Motor neuron (in vitro differentiated cells): ENCODE results near the gene RALGAPA1. TPM values are rescaled to one million over a fixed set of nuclear protein-coding genes. Genes with fewer than 3 reads are reported as not detected.

Experiments
- ATAC-seq, 8 experiments: fragments of 200-7000 bp; cut with Tn5 transposase; replicated peaks in 6 of 8; 2 replicates each; pipeline ENCODE4 v1.8.0; 2021; ENCODE audit warnings: mild to moderate bottlenecking in 8 of 8, moderate library complexity in 8 of 8
- H3K27ac ChIP-seq, 2 donors: fragments of 250-450 bp; sonication (Bioruptor Pico); 2 replicates each; pipeline ENCODE4 v1.9.0; 2021; ENCODE audit warnings: antibody characterized with exemption in 2 of 2, mild to moderate bottlenecking in 2 of 2, moderate library complexity in 1 of 2
- H3K4me1 ChIP-seq, 2 donors: fragments of 250-450 bp; sonication (Bioruptor Pico); replicated peaks in 1 of 2; 2 replicates each; pipeline ENCODE4 v1.6.1; 2021; ENCODE audit warnings: antibody characterized with exemption in 2 of 2, mild to moderate bottlenecking in 2 of 2, moderate library complexity in 1 of 2
- H3K4me3 ChIP-seq, 5 donors: fragments of 250-450 bp; sonication (Bioruptor Pico); 2 replicates each; pipeline ENCODE4 v1.9.0; 2021; ENCODE audit warnings: antibody characterized with exemption in 5 of 5, mild to moderate bottlenecking in 5 of 5, moderate library complexity in 4 of 5
- WGBS, 10 experiments: fragments of 450-650 bp; shearing (Covaris generic); methylation state at CpG; one replicate each; pipeline ENCODE4 v1.0.0; 2022; 5-methylcytosine and 5-hydroxymethylcytosine counted together
- in situ Hi-C, 9 experiments: fragments of 400-800 bp; cut with MboI; loops; one replicate each; pipeline ENCODE4 v1.15.0; 2021; ENCODE audit warnings: low sequenced_read_pairs in 9 of 9, low pct_unique_long_range_greater_than_20kb in 2 of 9; ENCODE audit not compliant: unreplicated experiment in 9 of 9
- total RNA-seq, 8 experiments: library from RNA; unstranded; fragments of 300-600 nt; gene quantifications; 2 replicates each; pipeline versions ENCODE4 v1.2.3 to v1.2.4, GENCODE V29; 2022

Gene RALGAPA1
- total RNA-seq, 8 experiments from 2014 or later: 30.2 to 71.0 (median 51.2) TPM

DNA sequence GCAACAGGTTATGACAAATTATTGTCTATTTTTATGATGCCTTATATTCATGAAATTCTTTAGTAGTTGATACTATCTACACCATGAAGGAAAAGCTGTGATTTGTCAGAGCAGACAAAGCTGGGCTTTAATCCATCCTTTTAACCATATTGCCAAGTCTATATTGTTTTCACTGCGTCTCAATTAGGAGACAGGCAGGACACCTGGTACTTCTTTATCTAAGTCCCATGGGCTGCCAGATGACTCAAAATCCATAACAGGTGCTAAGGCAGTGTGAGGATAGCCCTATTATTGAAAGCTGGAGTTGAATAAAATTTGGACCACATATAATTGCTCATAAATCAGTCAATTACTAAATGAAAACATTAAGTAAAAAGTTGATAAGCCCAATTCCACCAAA is 252.5 kb downstream of the RALGAPA1 start:
- Histone ChIP-seq H3K4me3 (no peak overlapping the region), H3K27ac (no peak overlapping the region), H3K4me1 (peaks cover 3 to 9% of the 10 kb centered on the region in 2 donors)
- ATAC-seq: no peak
- WGBS, 10 experiments: 40 to 100% (median 81%) methylated on average over 1 of the region's 1 CpG; no CpG with 5 or more reads in 4 of the 10 experiments
- in situ Hi-C loops: no loop called here

DNA sequence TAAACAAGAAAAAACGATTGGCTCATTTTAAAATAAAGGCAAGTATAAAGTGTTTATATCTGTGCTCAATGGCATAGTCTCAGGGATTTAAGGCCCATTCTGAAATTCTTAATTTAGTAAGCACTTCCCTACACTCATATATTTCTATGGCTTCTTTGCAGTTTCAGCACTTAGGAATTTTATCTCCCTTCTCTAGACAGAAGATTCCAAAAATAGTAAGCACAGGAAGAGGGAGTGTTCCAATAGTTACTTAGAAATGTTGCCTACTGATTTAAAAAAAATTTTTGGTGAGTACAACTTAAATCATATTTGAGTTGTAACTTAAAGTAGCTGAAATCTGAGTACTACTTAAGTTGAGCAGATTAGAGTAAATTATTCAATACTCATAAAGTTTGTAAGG is 255.3 kb downstream of the RALGAPA1 start:
- in situ Hi-C loops: no loop called here

DNA sequence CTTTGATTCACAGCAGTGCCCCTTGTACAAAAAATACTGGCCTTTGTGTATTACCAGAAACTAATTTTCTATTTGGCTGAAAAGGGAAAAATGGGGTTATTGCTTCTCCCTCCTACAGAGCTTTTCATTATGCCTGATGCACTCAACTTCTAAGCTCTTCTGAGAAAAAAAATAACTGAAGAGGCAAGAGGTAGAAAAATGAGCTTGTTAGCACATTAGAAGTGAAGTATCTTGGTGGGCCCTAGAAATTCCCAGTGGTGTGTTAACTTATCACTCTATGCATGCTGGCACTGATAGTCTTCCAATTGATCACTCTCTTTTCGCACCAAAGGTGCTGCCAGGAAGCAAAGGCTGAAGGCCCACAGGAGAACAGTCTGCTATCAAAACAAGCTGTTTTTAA is 258.0 kb downstream of the RALGAPA1 start:
- H3K4me3 ChIP-seq: no peak overlapping the region
- 80 to 100% (median 100%) methylated on average over 1 of the region's 1 CpG; no CpG with 5 or more reads in 3 of the 10 experiments for WGBS, 10 experiments
- ATAC-seq: no peak
- H3K27ac ChIP-seq: no peak overlapping the region
- in situ Hi-C loops: no loop called here
- no peaks in the 10 kb centered on the region for H3K4me1 ChIP-seq

More for the DNA sequence above, 255.3 kb downstream of the RALGAPA1 start:
- ATAC-seq: no peak
- WGBS, 10 experiments: 0 to 80% (median 50%) methylated on average over 1 of the region's 1 CpG
- no peak overlapping the region for H3K27ac ChIP-seq
- H3K4me3 ChIP-seq: no peak overlapping the region
- H3K4me1 ChIP-seq: peaks cover 2 to 6% of the 10 kb centered on the region in 2 donors

DNA sequence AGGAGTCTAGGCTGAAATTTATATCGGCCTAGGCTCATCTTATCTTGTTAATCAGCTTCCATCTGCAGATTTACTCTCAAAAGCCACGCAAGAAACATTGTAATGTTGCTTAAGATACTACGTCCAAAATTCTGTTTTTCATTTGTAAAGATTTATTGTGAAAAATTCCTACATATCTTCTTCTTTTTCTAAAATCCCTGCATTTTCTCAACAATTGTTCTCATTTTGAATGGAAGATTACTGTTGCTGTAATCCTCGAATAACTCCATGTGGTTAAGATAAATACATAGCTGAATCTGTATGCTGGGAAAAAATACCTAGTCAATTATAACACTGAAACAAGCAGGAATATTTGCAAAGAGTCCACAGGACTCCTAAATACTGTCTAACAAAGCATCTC is 259.5 kb downstream of the RALGAPA1 start:
- Histone ChIP-seq H3K27ac (no peak overlapping the region), H3K4me1 (no peaks in the 10 kb centered on the region), H3K4me3 (no peak overlapping the region)
- in situ Hi-C loops: no loop called here
- ATAC-seq: no peak
- 75 to 100% (median 90%) methylated on average over 1 to 4 of the region's 4 CpGs; no CpG with 5 or more reads in 1 of the 10 experiments for WGBS, 10 experiments

DNA sequence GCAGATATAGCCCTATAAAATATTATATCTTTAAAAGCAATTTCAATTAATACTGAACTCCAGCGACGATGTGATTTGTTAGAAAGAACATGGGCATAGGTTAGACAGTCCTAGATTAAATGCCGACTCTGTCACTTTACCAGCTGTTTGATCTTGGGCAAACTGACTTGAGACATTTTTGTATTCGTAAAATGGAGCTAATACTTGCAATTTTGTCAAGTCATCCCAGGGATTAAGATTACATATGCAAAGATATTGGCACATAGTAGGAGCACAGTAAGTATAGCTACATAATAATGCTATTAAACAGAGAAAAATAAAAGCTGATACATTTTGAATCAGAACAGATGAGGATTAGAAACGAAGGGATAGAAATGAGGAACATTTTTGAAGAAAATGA is 266.1 kb downstream of the RALGAPA1 start:
- Histone ChIP-seq H3K27ac (no peak overlapping the region), H3K4me3 (no peak overlapping the region), H3K4me1 (no peaks in the 10 kb centered on the region)
- in situ Hi-C loops: no loop called here
- no peak for ATAC-seq
- 83 to 98% (median 95%) methylated on average over 3 to 5 of the region's 5 CpGs; no CpG with 5 or more reads in 1 of the 10 experiments for WGBS, 10 experiments

DNA sequence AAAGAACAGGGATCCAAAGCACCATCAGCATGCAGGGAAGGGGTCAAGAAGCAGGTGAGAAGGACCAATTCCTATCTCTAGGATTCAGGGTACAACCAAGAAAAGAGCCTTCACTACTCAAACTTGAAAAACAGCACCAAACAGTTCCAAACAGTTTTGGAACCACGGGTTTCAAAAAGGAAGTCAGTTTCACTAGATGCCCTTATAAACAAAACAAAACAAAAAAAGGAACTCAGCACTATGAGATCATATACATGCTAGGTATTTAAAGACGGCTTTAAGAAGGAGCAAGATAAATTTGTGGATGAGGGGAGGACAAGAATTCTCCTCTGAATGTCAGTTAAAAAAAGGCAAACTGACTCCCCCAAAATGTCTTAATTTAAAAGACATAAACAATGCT is 269.1 kb downstream of the RALGAPA1 start:
- in situ Hi-C loops: no loop called here
- ATAC-seq: no peak
- Histone ChIP-seq H3K4me3 (no peak overlapping the region), H3K27ac (no peak overlapping the region), H3K4me1 (peaks cover 6 to 7% of the 10 kb centered on the region in 2 donors)
- WGBS, 10 experiments: 0 to 82% (median 67%) methylated on average over 1 to 2 of the region's 2 CpGs; no CpG with 5 or more reads in 2 of the 10 experiments

DNA sequence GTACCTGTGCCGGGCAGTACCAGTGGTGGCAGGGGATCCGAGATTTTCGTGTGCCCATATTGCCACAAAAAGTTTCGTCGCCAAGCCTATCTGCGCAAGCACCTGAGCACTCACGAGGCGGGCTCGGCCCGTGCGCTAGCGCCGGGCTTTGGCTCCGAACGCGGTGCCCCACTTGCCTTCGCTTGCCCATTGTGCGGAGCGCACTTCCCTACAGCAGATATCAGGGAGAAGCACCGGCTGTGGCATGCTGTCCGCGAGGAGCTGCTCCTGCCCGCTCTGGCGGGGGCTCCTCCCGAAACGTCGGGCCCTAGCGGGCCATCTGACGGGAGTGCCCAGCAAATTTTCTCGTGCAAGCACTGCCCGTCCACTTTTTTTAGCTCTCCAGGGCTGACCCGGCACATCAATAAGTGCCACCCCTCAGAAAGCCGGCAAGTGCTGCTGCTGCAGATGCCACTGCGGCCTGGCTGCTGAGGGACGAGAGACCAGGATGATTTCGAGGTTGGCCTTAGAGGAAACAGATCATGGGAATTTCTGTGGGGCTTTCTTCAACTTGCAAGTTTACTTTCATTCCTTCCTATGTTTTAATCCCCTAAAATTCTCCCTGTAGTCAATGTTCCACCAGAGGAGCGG is 273.5 kb downstream of the RALGAPA1 start:
- no peak overlapping the region for H3K27ac ChIP-seq
- WGBS, 10 experiments: 0 to 67% (median 44%) methylated on average over 1 to 10 of the region's 37 CpGs; no CpG with 5 or more reads in 2 of the 10 experiments
- peaks cover 6 to 12% of the 10 kb centered on the region in 2 donors for H3K4me1 ChIP-seq
- peak in 3 of 8 experiments; percentile 2 to 4 (median 2) for ATAC-seq
- in situ Hi-C loops: no loop called here
- peak overlapping the region; percentile 44 to 55 (median 49) for H3K4me3 ChIP-seq

DNA sequence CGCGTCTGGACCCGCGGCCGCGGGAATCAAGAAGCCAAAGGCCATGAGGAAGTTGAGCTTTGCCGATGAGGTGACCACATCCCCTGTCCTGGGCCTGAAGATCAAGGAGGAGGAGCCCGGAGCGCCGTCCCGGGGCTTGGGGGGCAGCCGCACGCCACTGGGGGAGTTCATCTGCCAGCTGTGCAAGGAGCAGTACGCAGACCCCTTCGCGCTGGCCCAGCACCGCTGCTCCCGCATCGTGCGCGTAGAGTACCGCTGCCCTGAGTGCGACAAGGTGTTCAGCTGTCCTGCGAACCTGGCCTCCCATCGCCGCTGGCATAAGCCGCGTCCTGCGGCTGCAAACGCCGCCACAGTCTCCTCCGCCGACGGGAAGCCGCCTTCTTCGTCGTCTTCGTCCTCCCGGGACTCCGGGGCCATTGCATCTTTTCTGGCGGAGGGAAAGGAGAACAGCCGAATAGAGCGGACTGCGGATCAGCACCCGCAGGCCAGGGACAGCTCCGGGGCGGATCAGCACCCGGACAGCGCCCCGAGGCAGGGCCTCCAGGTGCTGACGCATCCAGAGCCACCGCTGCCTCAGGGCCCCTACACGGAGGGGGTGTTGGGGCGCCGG is 274.1 kb downstream of the RALGAPA1 start:
- Histone ChIP-seq H3K4me3 (peak overlapping the region; percentile 44 to 55 (median 49)), H3K27ac (no peak overlapping the region), H3K4me1 (peaks cover 6 to 12% of the 10 kb centered on the region in 2 donors)
- 0 to 20% (median 2%) methylated on average over 1 to 22 of the region's 55 CpGs; no CpG with 5 or more reads in 6 of the 10 experiments for whole genome bisulfite sequencing, 10 experiments
- ATAC-seq: peak; percentile 8 to 79 (median 32)
- in situ Hi-C loops: no loop called here

DNA sequence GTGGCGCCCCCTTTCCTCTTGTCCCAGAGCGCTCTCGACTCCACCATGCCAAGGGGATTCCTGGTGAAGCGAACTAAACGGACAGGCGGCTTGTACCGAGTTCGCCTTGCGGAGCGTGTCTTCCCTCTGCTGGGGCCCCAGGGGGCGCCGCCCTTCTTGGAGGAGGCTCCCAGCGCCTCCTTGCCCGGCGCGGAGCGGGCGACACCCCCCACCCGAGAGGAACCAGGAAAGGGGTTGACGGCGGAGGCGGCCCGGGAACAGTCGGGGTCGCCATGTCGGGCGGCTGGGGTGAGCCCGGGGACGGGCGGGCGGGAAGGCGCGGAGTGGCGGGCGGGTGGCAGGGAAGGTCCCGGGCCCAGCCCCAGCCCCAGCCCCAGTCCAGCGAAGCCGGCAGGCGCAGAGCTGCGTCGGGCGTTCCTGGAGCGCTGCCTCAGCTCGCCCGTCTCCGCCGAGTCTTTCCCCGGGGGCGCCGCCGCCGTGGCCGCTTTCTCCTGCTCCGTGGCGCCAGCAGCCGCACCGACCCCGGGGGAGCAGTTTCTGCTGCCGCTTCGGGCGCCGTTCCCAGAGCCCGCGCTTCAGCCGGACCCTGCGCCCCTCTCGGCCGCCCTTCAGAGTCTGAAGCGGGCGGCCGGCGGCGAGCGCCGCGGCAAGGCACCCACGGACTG is 274.8 kb downstream of the RALGAPA1 start:
- peak; percentile 11 to 54 (median 34) for ATAC-seq
- peak overlapping the region; percentile 44 to 55 (median 49) for H3K4me3 ChIP-seq
- 0% methylated on average over 10 of the region's 77 CpGs; no CpG with 5 or more reads in 9 of the 10 experiments for WGBS, 10 experiments
- H3K27ac ChIP-seq: no peak overlapping the region
- peaks cover 6 to 12% of the 10 kb centered on the region in 2 donors for H3K4me1 ChIP-seq
- in situ Hi-C loops: no loop called here

DNA sequence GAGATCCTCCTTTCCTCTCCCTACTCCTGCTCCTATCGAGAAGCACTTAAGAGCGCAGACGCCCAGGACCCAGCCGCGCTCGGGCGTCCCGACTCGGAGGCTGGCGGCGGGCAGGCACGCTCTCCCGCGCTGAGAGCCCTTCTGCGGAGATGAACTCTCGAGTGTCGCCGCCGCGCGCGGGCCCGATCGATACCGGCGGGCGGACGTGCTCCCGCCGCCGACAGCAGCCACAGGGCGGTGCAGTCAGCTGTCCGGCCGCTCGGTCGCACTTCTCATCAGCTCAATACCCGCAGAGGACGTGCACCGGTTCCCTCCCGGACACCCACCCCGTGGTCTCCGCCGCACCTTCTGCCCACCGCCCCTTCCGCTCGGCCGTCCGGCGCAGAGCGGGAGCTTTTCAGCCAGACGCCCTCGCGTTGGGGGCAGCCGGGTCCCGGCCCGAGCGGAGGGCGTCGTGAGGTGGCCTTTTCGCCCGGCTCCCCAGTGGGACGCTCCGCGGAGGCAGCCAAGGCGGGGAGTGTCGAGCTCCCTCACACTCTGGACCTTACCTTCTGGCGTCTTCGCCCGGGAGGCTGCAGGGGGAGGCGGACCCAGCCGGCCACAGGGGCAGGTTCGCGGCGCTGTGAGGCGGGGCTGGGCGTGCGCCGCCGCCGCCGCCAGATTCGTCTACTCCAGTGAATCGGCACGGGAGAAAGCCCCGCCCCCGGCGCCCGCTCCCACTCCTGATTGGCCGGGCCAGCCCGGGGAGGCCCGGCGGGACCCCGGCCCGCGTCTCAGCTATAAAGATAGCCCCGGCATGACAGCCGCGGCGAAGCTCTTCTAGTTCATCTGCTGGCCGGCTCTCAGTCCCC is 275.5 kb downstream of the RALGAPA1 start, which contains the start of gene INSM2:
Gene INSM2 (plus strand): TSS at position 808 of the 851 bp plus-strand sequence. CDS start 89 bp downstream, outside the sequence.
- H3K4me3 ChIP-seq: peak within 1 kb of the TSS; percentile 44 to 55 (median 49)
- 0 to 20% (median 0%) methylated on average over 1 to 18 of the region's 100 CpGs; no CpG with 5 or more reads in 1 of the 10 experiments for WGBS, 10 experiments
- peaks cover 6 to 12% of the 10 kb centered on the region in 2 donors for H3K4me1 ChIP-seq
- ATAC-seq: peak; percentile 77 to 93 (median 90)
- no peak within 1 kb of the TSS for H3K27ac ChIP-seq
- in situ Hi-C loops: no loop called here

DNA sequence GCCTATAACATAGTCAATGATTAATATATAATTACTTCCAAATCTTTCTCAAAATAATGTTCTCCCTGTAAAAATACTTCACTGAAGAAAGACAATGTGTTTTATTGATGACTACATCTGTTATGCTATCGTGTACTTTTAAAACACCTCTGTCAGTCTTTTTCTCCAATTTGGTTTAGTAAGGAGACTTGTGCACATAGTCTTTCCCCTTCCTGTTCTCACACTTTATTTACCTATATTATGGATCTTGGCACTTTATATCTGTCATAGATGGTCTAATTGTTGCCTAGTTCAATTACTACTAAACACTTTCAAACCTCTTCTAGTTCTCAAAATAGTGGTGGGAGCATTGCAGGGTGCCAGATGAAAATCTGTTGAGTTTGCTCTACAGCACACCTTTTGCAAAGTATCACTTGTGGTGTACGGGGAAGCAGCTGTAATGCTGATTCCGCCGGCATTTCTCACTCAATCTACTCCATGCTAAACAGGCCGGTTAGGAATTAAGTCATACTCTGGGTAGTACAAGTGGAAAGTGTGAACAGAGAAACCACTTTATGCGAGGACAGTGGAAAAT is 276.2 kb downstream of the RALGAPA1 start:
- H3K4me1 ChIP-seq: peaks cover 6 to 12% of the 10 kb centered on the region in 2 donors
- no peak for ATAC-seq
- 0 to 100% (median 21%) methylated on average over 1 to 6 of the region's 6 CpGs for WGBS, 10 experiments
- H3K4me3 ChIP-seq: peak overlapping the region; percentile 44 to 55 (median 49)
- in situ Hi-C loops: no loop called here
- H3K27ac ChIP-seq: no peak overlapping the region
